ENCODE data around the gene C15orf61.
A peak's percentile ranks its signal among the peaks of the same experiment; 100 is the strongest.

C15orf61 gene

DNA sequence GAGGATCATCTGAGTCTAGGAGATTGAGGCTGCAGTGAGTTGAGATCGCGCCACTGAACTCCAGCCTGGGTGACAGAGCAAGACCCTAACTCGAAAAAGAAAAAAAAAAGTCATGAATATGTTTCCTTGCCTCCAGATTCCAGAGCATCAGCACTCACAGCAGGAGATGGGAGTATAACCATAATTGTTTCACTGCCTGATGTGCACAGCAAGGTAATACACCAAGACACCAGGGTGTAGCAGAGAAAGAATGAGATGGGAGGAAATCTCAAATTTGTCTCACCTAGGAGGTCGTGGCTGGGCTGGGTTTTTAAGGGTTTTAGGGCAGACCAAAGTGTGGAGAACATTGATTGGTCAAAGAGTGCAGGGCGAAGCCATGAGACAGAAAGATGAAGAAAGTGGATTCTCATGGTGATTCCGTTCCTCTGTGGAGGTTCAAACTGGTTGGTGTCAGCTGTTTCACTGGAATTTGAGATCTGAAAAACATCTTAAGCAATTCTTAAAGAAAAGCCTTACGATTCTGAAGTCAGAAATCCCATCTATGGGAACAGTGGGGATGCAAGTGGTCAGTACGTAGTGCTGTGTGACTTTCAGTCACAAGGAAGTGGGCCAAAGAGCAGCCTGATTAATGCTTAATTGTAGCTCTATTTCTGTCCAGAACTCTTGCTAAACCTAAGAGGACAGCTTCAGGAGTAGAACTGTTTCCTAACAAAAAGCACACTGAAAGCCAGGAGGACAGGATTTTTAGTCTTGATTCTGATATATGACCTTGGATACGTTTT, 7.8 kb upstream of the C15orf61 start:
- no peak for DNase-seq (ENCODE audit: low spot score)

DNA sequence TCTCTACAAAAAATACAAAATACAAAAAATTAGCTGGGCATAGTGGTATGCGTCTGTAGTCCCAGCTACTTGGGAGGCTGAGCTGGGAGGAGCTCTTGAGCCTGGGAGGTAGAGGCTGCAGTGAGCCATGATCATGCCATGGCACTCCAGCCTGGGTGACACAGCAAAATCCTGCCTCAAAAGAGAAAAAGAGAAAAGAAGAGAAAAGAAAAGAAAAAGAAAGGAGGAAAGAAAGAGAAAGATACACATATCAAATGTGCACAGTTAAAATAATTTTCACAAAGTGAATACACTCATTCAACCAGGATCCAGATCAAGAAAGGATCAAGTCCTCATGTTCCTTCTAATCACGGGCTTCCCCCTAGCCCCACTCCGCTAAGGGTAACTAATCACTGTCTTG, 5.8 kb upstream of the C15orf61 start:
- DNase-seq (ENCODE audit: low spot score) = no peak

GRCh38 chr15:67515557-67515956, 5.4 kb upstream of the C15orf61 start:
- DNase-seq (ENCODE audit: low spot score) = no peak

- no peak for DNase-seq (ENCODE audit: low spot score)
Observed at GRCh38 chr15:67520321-67521028, 456 bp upstream of the C15orf61 start.

DNA sequence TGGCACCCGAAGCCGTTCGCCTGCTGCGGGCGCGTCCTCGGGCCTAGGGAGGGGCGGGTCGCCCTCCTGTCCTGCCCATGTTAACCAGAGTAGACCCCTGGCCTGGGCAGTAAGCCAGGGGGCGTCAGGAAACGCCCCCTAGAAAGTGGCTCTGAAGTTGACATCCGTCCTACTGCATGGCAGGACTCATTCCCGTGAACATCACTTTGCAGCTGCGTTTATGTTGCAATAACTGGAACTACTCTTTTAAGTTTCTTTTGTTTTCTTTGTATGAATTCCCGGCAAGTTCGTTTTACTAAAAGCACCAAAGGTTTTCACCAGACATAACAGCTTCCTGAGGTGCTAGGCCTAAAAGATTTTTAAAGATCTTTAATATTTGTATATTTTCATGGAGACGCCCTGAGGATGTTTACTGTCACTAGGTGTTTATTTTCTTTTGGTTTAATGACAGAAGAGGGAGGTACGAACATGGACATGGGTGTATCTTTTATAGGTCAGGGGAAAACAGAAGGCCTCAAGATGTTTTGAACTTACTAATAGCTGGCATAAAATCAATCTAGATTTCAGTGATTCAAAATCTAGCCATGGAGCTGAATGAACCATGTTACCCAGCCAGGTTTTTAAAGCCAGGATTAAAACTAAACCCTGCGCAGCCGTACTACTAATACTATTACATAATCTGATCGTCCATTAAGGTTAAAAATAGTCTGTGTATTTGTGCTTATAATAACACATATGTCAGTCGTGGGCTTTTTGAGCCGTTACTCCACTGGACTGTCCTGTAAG, 1.0 kb downstream of the C15orf61 start:
- DNase-seq (ENCODE audit: low spot score) = no peak

DNA sequence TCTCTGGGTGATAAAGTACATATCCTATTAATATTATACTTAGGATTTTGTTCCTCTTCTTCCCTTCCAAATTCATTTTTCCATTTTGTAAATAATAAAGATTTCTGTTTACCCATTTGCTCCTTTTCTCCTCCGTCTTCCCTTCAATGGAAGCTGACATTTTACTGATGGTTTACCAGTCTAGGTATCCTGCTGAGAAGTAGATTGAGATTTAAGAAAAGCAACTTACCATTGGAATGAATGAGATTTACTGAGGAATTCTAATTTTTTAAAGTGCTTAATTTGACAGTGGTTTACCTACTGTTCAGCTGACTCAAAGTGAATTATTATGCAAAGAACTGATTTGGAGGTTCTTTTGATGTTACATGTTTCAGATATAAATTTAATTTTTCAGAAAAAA, 2.4 kb downstream of the C15orf61 start:
- DNase-seq (ENCODE audit: low spot score) = no peak

DNA sequence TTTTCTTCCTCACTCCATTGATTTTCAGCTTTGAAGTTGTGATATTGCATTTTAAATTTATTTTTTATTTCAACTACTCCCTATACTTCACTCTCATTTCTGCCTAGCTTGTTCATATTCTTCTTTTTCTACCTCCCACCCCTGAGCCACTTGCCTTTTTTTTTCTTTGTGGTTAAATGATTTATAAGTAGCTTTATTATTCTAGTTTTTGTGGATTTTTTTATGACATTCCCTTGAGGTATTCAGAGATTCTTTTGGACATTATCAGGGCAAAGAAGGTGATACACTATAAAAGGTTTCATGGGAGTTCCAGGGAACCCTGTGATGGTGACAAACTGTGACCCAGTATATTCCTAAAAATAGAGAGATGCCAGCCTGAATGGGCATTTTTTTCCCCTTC, 3.3 kb downstream of the C15orf61 start:
- no peak for DNase-seq (ENCODE audit: low spot score)

- DNase-seq (ENCODE audit: low spot score) = no peak
Observed at GRCh38 chr15:67528513-67528912, 7.6 kb downstream of the C15orf61 start.

DNA sequence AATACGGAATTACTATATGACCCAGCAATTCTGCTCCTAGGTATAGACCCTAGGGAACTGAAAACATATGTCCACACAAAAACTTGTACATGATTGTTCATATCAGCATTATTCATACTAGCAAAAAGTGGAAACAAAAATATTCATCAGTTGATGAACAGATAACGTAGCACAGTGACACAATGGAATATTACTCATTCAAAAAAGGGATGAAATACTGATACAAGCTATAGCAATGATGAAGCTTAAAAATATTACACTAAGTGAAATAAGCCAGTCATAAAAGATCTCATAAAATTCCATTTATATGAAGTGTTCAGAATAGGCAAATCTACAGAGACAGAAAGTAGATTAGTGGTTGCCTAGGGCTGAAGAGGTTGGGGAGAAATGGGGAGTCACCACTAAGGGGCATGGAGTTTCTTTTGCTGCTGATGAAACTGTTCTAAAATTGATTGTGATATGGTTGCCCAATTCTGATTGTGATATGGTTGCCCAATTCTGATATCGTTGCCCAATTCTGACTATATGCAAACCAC, 10.5 kb downstream of the C15orf61 start:
- no peak for DNase-seq (ENCODE audit: low spot score)

DNA sequence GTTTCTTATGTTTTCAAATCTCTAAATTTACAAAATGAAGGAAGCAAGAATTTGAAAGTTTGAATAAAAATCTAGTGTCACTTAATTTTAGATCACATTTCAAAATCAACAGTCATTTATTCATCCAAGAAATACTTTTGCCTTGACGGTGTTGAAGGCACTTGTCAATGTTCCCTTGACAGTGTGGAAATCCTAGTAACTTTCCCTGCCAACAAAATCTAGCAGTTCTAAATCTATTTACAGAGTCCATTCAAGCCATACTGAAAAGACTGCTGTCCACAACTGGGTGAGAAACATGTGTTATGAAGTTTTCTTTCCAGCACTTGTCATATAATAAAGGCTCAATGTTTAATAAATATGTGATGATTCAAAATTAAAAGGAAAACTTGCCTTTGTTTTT, 12.9 kb downstream of the C15orf61 start:
- no peak for DNase-seq (ENCODE audit: low spot score)

- DNase-seq (ENCODE audit: low spot score) = no peak
Observed at GRCh38 chr15:67534360-67534759, 13.4 kb downstream of the C15orf61 start.

DNA sequence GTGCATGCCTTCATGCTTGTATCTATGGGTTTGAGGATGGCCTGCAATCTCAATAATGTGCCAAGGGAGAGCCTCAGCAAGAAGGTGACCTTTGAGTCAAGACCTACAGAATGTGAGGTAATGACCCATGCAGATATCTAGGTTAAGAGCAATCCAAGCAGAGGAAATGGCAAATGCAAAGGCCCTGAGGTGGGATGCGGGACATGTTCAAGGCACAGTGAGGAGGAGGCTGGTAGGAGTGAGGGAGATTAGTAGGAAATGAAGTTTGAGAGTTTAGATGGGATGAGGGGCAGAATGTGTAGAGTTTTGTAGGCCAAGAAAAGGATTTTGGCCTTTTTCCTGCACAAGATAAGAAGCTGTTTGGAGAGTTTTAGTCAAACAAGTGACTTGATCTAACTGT, 16.8 kb downstream of the C15orf61 start:
- DNase-seq (ENCODE audit: low spot score) = no peak

- peak; percentile 89 for DNase-seq (ENCODE audit: low spot score)
Observed at GRCh38 chr15:67542420-67543347, 21.8 kb downstream of the C15orf61 start, which contains the start of gene MAP2K5. Gene MAP2K5, plus strand, starts transcription at chr15:67542703. Its CDS starts 633 bp downstream, at chr15:67543336.

- no peak for DNase-seq (ENCODE audit: low spot score)
Observed at GRCh38 chr15:67543348-67543718, 22.4 kb downstream of the C15orf61 start.

- DNase-seq (ENCODE audit: low spot score) = no peak
Observed at GRCh38 chr15:67544475-67544874, 23.5 kb downstream of the C15orf61 start.

GRCh38 chr15:67545864-67546263, 24.9 kb downstream of the C15orf61 start:
- DNase-seq (ENCODE audit: low spot score) = no peak

DNA sequence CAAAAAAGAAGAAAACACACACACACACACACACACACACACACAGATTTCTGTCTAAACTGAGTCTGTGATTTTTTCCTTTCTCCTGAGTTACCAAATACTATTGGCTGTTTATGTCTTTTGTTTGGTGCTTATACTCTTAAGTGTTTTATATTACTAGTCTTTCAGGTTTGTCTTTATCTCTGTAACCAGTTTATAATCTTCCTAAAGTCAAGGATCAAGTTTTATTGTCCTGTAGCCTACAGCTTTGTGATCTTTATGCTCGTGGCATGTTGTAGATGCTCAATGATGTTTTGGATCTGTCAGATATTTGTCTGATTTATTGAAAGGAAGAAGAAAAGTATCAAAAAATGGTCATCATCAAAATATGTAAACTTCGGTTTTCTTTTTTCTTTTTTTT, 26.1 kb downstream of the C15orf61 start:
- DNase-seq (ENCODE audit: low spot score) = no peak

GRCh38 chr15:67547836-67548235, 26.9 kb downstream of the C15orf61 start:
- no peak for DNase-seq (ENCODE audit: low spot score)

- DNase-seq (ENCODE audit: low spot score) = no peak
Observed at GRCh38 chr15:67548236-67548852, 27.4 kb downstream of the C15orf61 start.

GRCh38 chr15:67548862-67549651, 28.1 kb downstream of the C15orf61 start:
- peak; percentile 80 for DNase-seq (ENCODE audit: low spot score)
